Spleen (tissue), 7 donors: Measurements from ENCODE around the gene PSAPL1.

Source experiments
- POLR2A ChIP-seq, 3 donors: fragments of 450-650 bp; IDR thresholded peaks; one replicate each; pipeline ENCODE4 v1.5.1; 2017; ENCODE audit warnings: antibody characterized with exemption in 3 of 3, mild to moderate bottlenecking in 1 of 3
- POLR2AphosphoS5 ChIP-seq, 3 donors: sonication (generic); formaldehyde crosslinking; IDR thresholded peaks; one replicate each; pipeline ENCODE4 v1.5.1; 2017; ENCODE audit warnings: antibody characterized with exemption in 3 of 3
- TF ChIP-seq, protein P1 (sequence below), 11 experiments: fragments of 200-600 bp in 7 of 11; fragments of 450-650 bp in 4 of 11; sonication (generic) in 4 of 11; IDR thresholded peaks in 8 of 11; conservative IDR thresholded peaks in 3 of 11; 1 replicate in 7 of 11; 2 replicates in 4 of 11; pipeline versions ENCODE4 v1.4.0 to v1.8.0; 2016 to 2021; ENCODE audit warnings: antibody characterized with exemption in 11 of 11, inconsistent platforms in 4 of 11, mild to moderate bottlenecking in 1 of 11
- donor health status: DM: no; HTN: no; CAD: no; lungs with moderate emphysema.
- donor health status: DM: no; HTN: no; CAD: no.
- donor health status: DM: no; HTN: no; CAD: no.

DNA sequence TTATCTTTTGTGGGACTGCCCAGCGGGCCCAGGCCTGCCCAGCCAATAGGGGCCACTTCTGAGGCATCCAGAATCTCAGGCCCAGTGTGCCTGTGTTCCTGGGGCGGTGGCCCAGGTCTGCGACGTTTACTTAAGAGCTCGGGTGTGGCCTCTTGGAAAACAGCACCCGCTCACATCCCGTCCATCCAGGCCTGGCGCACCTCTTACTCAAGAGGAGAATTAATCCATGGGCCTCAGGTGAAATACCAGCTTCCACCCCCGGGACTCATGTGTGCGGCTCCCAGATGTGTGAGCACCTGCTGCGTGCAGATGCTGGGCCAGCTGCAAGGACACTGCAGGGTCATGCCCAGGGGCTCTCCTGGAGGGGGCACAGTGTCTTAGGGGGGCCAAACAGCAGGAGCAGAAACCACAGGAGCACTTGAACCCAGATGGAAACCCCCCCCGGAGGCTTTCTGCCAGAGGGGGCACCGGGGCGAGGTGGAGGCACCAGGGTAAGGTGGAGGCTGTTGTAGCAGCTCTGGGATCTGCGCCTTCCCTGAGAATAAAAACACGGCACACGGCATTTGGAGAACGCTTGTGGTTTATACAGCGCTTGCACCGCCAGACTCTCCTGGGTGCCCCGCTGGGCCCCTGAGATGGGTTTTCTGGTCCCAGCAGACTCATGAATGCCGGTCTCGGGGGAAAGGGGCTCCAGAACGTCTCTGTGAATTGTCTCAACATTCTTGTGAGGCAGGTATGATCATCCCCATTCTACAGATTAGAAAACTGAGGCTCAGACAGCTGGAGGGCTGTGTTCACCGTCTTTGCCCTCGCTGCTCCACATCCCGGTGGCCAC is 2.8 kb downstream of the PSAPL1 start:
- TF ChIP-seq, protein P1, sequence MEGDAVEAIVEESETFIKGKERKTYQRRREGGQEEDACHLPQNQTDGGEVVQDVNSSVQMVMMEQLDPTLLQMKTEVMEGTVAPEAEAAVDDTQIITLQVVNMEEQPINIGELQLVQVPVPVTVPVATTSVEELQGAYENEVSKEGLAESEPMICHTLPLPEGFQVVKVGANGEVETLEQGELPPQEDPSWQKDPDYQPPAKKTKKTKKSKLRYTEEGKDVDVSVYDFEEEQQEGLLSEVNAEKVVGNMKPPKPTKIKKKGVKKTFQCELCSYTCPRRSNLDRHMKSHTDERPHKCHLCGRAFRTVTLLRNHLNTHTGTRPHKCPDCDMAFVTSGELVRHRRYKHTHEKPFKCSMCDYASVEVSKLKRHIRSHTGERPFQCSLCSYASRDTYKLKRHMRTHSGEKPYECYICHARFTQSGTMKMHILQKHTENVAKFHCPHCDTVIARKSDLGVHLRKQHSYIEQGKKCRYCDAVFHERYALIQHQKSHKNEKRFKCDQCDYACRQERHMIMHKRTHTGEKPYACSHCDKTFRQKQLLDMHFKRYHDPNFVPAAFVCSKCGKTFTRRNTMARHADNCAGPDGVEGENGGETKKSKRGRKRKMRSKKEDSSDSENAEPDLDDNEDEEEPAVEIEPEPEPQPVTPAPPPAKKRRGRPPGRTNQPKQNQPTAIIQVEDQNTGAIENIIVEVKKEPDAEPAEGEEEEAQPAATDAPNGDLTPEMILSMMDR (IDR thresholded peaks at IDR 0.05 in 8 of 11, conservative IDR thresholded peaks at IDR 0.05 in 3 of 11) = no peak
- TF ChIP-seq POLR2A (IDR thresholded peaks at IDR 0.05) (no peak), POLR2AphosphoS5 (IDR thresholded peaks at IDR 0.05) (no peak)
